GM18861 (cell line): ENCODE data around the gene STON1.
"Not testable (repeated sequence)": the region's sequence is repeated elsewhere in the genome, so short reads cannot be mapped to it uniquely, and the experiment has no call there.

Experiments used
- ATAC-seq: cut with Tn5 transposase; IDR thresholded peaks from one replicate; pipeline ENCODE4 v1.9.1; 2021; ENCODE audit not compliant: unreplicated experiment

Gene STON1

DNA sequence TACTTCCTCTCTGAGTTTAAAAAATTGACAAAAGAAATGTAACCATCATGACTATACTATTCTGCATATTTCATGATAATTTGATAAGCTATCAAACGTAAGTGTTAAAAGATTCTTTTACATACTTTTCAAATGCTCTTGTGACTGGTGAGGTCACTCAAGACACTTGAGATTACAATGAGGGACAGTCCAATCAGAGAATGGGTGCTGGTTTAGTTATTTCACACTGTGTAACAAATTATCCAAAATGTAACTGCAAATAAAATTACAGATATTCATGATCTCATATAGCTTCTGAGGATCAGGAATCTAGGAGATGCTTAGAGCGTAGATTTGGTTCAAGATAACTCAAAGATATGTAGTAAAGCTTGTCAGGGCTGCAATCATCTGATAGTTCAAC lies 83.3 kb downstream of the STON1 start:
- no peak for ATAC-seq

DNA sequence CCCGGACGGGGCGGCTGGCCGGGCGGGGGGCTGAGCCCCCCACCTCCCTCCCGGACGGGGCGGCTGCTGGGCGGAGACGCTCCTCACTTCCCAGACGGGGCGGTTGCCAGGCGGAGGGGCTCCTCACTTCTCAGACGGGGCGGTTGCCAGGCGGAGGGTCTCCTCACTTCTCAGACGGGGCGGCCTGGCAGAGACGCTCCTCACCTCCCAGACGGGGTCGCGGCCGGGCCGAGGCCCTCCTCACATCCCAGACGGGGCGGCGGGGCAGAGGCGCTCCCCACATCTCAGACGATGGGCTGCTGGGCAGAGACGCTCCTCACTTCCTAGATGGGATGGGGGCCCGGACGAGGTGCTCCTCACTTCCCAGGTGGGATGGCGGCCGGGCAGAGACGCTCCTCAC lies 84.6 kb downstream of the STON1 start:
- not testable (repeated sequence) for ATAC-seq

DNA sequence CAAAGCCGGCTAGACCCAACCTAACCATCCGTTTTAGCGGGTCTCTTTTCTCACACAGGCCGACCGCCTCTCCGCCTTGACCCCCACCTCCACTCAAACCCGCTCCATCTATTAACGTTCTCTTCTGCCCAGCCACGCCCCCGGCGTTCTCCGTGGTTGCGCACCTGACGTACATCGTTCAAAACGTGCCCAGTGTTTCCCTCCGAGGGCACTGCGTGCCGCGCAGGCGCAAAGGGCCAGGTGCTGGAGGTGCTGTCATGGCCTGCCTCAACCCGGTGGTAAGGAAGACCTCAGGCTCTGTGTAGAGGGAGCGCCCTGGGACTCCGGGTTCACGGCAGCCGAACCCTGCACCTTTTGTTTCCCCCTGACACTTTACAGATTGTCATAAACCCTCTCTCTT lies 87.7 kb downstream of the STON1 start, which contains the start of gene GTF2A1L:
Gene GTF2A1L (plus strand): TSS at position 239 of the 400 bp plus-strand sequence. CDS start 19 bp downstream, at position 258.
- ATAC-seq, result no peak

DNA sequence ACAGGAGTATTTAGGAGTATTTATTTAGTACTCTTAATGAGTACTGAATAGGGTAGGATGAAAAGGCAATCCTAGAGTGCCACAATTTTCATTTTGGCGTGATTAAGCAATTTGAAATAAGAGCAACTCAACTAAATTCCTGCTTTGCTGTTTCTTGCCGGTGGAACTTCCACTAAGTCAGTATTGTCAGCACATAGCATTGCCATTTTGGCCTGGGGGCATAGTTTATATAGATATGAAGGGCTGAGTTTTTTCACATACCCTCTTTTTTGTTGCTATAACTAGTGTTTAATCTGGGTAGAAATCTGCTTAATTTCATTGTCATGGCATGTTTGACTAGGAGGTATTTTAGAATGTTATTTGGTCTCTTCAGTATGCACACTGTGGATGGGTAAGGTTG lies 89.6 kb downstream of the STON1 start:
- ATAC-seq, result no peak

DNA sequence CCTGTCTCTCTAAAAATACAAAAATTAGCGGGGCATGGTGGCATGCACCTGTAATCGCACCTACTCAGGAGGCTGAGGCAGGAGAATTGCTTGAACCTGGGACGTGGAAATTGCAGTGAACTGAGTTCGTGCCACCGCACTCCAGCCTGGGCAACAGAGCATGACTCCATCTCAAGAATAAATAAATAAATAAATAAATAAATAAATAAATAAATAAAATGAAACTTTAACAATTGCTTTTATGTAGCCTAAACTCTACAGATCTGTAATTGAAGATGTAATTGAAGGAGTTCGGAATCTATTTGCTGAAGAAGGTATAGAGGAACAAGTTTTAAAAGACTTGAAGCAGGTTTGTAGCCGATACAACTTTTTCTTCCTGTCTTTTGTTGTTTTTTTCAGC lies 90.7 kb downstream of the STON1 start:
- ATAC-seq, result no peak

DNA sequence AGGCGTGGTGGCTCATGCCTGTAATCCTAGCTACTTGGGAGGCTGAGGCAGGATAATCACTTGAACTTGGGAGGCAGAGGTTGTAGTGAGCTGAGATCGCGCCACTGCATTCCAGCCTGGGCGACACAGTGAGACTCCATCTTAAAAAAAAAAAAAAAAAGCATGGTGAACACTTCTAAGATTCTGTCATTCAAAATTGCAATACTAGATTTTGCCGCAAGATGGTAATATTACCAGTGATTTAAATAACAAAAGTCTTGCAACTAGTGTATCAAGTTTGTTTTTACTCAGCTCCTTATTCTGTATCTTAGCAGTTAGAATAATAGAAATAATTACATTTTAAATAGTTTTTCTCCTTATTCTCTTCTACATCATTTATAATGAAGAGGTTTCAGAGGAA lies 92.7 kb downstream of the STON1 start:
- ATAC-seq, result not testable (repeated sequence)

DNA sequence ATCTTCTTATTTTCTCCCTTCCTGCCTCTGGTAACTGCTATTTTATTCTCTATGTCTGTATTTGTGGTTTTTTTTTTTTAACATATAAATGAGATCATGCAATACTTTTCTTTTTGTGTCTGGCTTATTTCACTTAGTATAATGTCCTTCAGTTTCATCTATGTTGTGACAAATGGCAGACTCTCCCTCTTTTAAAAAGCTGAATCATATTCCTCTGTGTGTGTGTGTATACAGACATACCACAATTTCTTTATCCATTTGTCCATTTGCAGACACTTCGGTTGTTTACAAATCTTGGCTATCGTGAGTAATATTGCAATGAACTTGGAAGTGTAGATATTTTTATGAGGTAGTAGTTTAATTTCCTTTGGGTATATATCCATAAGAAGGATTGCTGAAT lies 94.7 kb downstream of the STON1 start:
- ATAC-seq, result no peak

DNA sequence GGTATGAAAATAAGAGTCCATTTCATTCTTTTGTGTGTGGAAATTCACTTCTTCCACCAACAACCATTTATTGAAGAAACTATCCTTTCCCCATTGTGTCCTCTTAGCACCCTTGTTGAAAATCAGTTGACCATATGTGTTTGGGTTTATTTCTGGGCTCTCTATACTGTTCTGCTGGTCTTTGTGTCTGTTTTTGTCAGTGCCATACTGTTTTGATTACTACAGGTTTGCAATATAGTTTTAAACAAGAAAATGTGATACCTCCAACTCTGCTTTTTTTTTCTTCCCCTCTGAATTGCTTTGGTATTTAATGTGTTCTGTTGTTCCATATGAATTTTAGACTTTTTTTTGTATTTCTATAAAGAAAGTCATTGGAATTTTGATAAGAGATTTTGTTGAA lies 96.1 kb downstream of the STON1 start:
- no peak for ATAC-seq

DNA sequence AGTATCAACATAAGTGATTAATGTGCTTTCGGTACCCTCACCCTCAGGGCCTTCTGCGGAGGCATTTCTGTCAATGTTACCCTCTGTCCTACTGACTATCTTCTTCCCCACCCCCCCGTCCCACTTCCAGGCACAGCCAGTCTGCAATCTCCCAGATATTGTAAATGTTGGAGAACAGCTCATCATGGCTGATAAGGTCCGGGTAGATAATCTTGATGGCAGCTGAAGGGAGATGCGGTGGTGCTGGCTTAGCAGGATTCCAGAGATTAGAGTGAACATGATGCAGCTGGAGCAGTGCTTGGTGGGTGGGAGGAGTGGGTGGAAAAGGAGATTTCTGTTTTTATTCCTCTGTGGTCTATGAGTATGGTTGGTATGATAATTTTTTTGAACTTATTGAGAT lies 103.2 kb downstream of the STON1 start:
- no peak for ATAC-seq

DNA sequence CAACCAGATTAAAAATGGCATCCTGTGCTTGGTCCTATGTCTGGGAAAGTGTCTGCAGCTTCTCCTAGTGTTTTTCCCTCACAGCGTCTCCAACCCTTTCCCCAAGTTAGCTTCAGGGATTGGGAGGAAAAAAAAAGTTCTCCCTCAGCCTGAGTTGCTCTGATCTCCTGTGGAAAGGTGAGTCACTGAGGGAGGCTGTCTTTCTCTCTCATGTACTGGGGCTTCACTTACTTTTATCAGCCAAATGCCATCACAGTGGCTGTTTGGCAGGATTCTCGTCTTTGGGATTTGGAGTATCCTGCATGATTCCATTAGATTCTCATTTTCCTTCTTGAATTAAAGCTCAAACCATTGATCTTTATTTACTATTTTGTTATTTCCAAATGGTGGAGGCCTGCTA lies 105.8 kb downstream of the STON1 start:
- no peak for ATAC-seq

DNA sequence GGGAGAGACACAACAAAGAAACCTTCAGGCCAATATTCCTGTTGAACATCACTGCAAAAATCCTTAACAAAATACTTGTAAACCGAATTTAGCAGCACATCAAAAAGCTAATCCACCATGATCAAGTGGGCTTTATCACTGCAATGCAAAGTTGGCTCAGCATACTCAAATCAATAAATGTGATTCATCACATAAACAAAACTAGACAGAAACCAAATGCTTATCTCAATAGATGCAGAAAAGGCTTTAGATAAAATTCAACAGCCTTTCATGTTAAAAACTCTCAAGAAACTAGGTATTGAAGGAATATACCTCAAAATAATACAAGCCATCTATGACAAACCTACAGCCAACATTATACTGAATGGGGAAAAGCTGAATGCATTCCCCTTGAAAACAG lies 108.3 kb downstream of the STON1 start:
- ATAC-seq, result no peak
